CD4-positive, alpha-beta T cell treated with Interferon gamma for 1 hour (primary cell): ENCODE measurements around the gene B4GALNT3.

Experiments used
- DNase-seq: peaks from one replicate; pipeline ENCODE4 v3.0.0-alpha.2; 2020

The B4GALNT3 gene

GRCh38 chr12:578748-579419 lies 119.1 kb downstream of the B4GALNT3 start:
- no peak for DNase-seq

- no peak for DNase-seq
Measured at GRCh38 chr12:579420-580110, 119.8 kb downstream of the B4GALNT3 start.

GRCh38 chr12:580813-581212 lies 121.1 kb downstream of the B4GALNT3 start:
- no peak for DNase-seq

GRCh38 chr12:581321-581720 lies 121.6 kb downstream of the B4GALNT3 start:
- DNase-seq: no peak

GRCh38 chr12:581746-582145 lies 122.0 kb downstream of the B4GALNT3 start:
- no peak for DNase-seq

GRCh38 chr12:583251-583869 lies 123.6 kb downstream of the B4GALNT3 start:
- DNase-seq: no peak

GRCh38 chr12:585062-586061 lies 125.6 kb downstream of the B4GALNT3 start:
- no peak for DNase-seq

- DNase-seq: no peak
Measured at GRCh38 chr12:586318-587071, 126.8 kb downstream of the B4GALNT3 start.

GRCh38 chr12:587132-588023 lies 127.6 kb downstream of the B4GALNT3 start:
- DNase-seq: no peak

- DNase-seq: no peak
Measured at GRCh38 chr12:588024-588322, 128.2 kb downstream of the B4GALNT3 start.

- DNase-seq: no peak
Measured at GRCh38 chr12:588646-589045, 128.9 kb downstream of the B4GALNT3 start.

GRCh38 chr12:590206-590750 lies 130.5 kb downstream of the B4GALNT3 start:
- no peak for DNase-seq

GRCh38 chr12:591167-592023 lies 131.7 kb downstream of the B4GALNT3 start:
- DNase-seq: no peak

GRCh38 chr12:592024-592505 lies 132.3 kb downstream of the B4GALNT3 start:
- DNase-seq: no peak

- DNase-seq: no peak
Measured at GRCh38 chr12:593396-594270, 133.9 kb downstream of the B4GALNT3 start.

- no peak for DNase-seq
Measured at GRCh38 chr12:597926-598568, 138.3 kb downstream of the B4GALNT3 start.

GRCh38 chr12:599756-600155 lies 140.0 kb downstream of the B4GALNT3 start:
- no peak for DNase-seq
